ENCODE data around the gene PDSS2. TPM values are rescaled to one million over a fixed set of nuclear protein-coding genes. Genes with fewer than 3 reads are reported as not detected.

Gene PDSS2
- polyA plus RNA-seq, 1 donor (not counting 4 experiments of a cell fraction or from before 2014, with no cell fraction given) = 12.5 TPM

DNA sequence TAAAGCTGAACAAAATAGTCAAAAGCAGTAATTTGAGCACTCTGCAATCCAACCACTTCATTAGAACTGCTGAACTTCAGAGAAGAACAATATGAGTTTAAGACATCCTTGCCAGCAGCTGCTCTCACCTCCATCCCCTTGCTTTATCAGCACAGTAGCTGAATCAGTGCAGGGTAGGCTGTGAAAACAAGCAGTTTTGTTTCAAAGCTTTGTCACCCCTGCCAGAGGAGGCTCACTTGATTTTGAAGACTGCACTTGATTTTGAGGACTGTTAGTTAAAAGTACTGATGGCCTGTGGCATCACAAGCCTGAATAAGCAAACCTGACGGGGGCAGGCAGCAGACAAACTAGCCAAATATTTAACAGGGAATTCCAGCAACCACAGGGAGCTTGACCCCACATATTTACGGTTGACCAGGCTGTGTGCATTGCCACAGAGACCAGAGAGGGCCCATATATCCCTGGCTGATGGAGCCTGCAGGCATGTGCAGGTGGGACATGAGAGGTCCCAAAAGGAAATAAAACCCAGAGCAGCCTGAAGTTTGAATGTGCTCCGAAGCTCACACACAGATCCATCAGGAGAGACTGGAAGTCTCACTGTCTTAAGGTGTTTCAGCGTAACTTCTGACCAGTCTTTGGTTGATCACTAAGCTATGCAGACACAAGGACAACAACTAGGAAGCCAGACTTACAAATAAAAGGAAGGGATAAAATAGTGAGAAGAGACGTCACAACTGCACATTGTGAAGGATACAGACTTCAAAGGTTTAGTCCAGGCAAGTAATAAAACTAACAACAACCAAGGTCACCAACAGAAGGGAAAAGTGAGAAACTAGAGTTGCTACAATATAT lies 97.4 kb downstream of the PDSS2 start:
- Histone ChIP-seq H3K4me2 (ENCODE audit: control insufficient read depth, extremely low read depth, insufficient read depth, low read depth, low read length) (no peak overlapping the region), H3K27me3 (ENCODE audit: control insufficient read depth, extremely low read depth, insufficient read depth, low read length) (no peaks in the 10 kb centered on the region), H2AFZ (ENCODE audit: control insufficient read depth, low read length) (no peak overlapping the region), H3K4me1 (ENCODE audit: control insufficient read depth, extremely low read depth, insufficient read depth, low read length) (no peaks in the 10 kb centered on the region), H3K9me1 (ENCODE audit: control insufficient read depth, extremely low read depth, insufficient read depth, low read length) (peaks cover 3% of the 10 kb centered on the region), H3K9me3 (ENCODE audit: control insufficient read depth, low read depth, low read length) (no peaks in the 10 kb centered on the region), H3K79me2 (ENCODE audit: control insufficient read depth, insufficient read depth, low read length) (no peaks in the 10 kb centered on the region), H3K4me3 (ENCODE audit: control insufficient read depth in 2 of 3, extremely low read depth in 1 of 3, insufficient read depth in 2 of 3, low read depth in 1 of 3, low read length in 3 of 3) (no peak overlapping the region), H4K20me1 (ENCODE audit: control insufficient read depth, extremely low read depth, insufficient read depth, low read length) (no peaks in the 10 kb centered on the region), H3K36me3 (ENCODE audit: control insufficient read depth in 2 of 2, extremely low read depth in 1 of 2, insufficient read depth in 2 of 2, low read length in 2 of 2) (no peaks in the 10 kb centered on the region), H3K27ac (ENCODE audit: control insufficient read depth, insufficient read depth, low read length) (no peak overlapping the region), H3K9ac (ENCODE audit: control insufficient read depth, extremely low read depth, insufficient read depth, low read length) (no peak overlapping the region)
- no peak for DNase-seq (ENCODE audit: low read depth, low spot score)
- dilution Hi-C loops (cut with MboI; ENCODE audit: extremely low pct_ligation_motif_present, low sequenced_read_pairs) = no loop called here
- FAIRE-seq = no peak
- TF ChIP-seq EZH2 (IDR thresholded peaks at IDR 0.05; ENCODE audit: low read length) = no peak
- TF ChIP-seq, protein P1, sequence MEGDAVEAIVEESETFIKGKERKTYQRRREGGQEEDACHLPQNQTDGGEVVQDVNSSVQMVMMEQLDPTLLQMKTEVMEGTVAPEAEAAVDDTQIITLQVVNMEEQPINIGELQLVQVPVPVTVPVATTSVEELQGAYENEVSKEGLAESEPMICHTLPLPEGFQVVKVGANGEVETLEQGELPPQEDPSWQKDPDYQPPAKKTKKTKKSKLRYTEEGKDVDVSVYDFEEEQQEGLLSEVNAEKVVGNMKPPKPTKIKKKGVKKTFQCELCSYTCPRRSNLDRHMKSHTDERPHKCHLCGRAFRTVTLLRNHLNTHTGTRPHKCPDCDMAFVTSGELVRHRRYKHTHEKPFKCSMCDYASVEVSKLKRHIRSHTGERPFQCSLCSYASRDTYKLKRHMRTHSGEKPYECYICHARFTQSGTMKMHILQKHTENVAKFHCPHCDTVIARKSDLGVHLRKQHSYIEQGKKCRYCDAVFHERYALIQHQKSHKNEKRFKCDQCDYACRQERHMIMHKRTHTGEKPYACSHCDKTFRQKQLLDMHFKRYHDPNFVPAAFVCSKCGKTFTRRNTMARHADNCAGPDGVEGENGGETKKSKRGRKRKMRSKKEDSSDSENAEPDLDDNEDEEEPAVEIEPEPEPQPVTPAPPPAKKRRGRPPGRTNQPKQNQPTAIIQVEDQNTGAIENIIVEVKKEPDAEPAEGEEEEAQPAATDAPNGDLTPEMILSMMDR (optimal IDR thresholded peaks at IDR 0.05 in 1 of 3, IDR thresholded peaks at IDR 0.05 in 1 of 3, conservative IDR thresholded peaks at IDR 0.05 in 1 of 3; ENCODE audit: extremely low read depth in 1 of 3, insufficient read depth in 2 of 3, low read length in 3 of 3) = no peak

DNA sequence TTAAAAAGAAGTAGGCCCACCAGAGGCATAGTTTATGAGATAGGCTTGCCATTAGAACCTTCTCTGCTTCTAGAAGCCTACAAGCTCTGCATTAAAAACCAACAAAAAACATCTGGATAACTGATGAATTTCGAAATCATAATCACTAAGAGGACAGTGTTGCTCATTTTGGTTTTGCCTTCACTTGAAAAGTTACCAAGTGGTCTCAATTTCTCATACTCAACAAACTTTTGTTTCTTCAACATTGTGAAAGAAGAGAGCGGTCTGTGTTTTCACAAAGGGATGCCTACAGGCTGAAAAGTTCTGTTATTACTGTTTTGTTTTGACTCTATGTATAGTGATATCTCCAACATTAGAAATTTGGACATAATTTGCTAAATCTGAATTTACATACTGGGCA lies 98.9 kb downstream of the PDSS2 start:
- no peaks in the 10 kb centered on the region for H3K36me3 ChIP-seq (ENCODE audit: control insufficient read depth in 2 of 2, extremely low read depth in 1 of 2, insufficient read depth in 2 of 2, low read length in 2 of 2)
- dilution Hi-C loops (cut with MboI; ENCODE audit: extremely low pct_ligation_motif_present, low sequenced_read_pairs) = no loop called here
- H2AFZ ChIP-seq (ENCODE audit: control insufficient read depth, low read length) = no peak overlapping the region
- H3K9me3 ChIP-seq (ENCODE audit: control insufficient read depth, low read depth, low read length) = no peaks in the 10 kb centered on the region
- H3K27me3 ChIP-seq (ENCODE audit: control insufficient read depth, extremely low read depth, insufficient read depth, low read length) = no peaks in the 10 kb centered on the region
- no peaks in the 10 kb centered on the region for H4K20me1 ChIP-seq (ENCODE audit: control insufficient read depth, extremely low read depth, insufficient read depth, low read length)
- no peaks in the 10 kb centered on the region for H3K79me2 ChIP-seq (ENCODE audit: control insufficient read depth, insufficient read depth, low read length)
- no peak overlapping the region for H3K9ac ChIP-seq (ENCODE audit: control insufficient read depth, extremely low read depth, insufficient read depth, low read length)
- H3K27ac ChIP-seq (ENCODE audit: control insufficient read depth, insufficient read depth, low read length) = no peak overlapping the region
- no peak overlapping the region for H3K4me2 ChIP-seq (ENCODE audit: control insufficient read depth, extremely low read depth, insufficient read depth, low read depth, low read length)
- no peaks in the 10 kb centered on the region for H3K9me1 ChIP-seq (ENCODE audit: control insufficient read depth, extremely low read depth, insufficient read depth, low read length)
- no peaks in the 10 kb centered on the region for H3K4me1 ChIP-seq (ENCODE audit: control insufficient read depth, extremely low read depth, insufficient read depth, low read length)
- TF ChIP-seq EZH2 (IDR thresholded peaks at IDR 0.05; ENCODE audit: low read length) = no peak
- TF ChIP-seq, protein P1 (optimal IDR thresholded peaks at IDR 0.05 in 1 of 3, IDR thresholded peaks at IDR 0.05 in 1 of 3, conservative IDR thresholded peaks at IDR 0.05 in 1 of 3; ENCODE audit: extremely low read depth in 1 of 3, insufficient read depth in 2 of 3, low read length in 3 of 3) = no peak
- FAIRE-seq (no peak), DNase-seq (ENCODE audit: low read depth, low spot score) (no peak)
- no peak overlapping the region for H3K4me3 ChIP-seq (ENCODE audit: control insufficient read depth in 2 of 3, extremely low read depth in 1 of 3, insufficient read depth in 2 of 3, low read depth in 1 of 3, low read length in 3 of 3)

Measured in keratinocyte (primary cell).